Trophoblast cell (in vitro differentiated cells and primary cell): ENCODE data around the gene CLBA1.

Source experiments
- DNase-seq, 2 donors: peaks; one replicate each; pipeline ENCODE4 v3.0.0-alpha.2; 2016
- H2AFZ ChIP-seq: 2 replicates; pipeline ENCODE4 v1.6.1; 2013; ENCODE audit warnings: low read length, moderate library complexity, mild to moderate bottlenecking; ENCODE audit not compliant: insufficient read depth, poor library complexity
- H2AK5ac ChIP-seq: 2 replicates; pipeline ENCODE4 v1.6.1; 2013; ENCODE audit warnings: mild to moderate bottlenecking, low read length
- H2BK120ac ChIP-seq: 2 replicates; pipeline ENCODE4 v1.6.1; 2013; ENCODE audit warnings: low read length, mild to moderate bottlenecking, moderate library complexity; ENCODE audit not compliant: insufficient read depth, poor library complexity
- H2BK12ac ChIP-seq: 2 replicates; pipeline ENCODE4 v1.6.1; 2013; ENCODE audit warnings: mild to moderate bottlenecking, low read length, moderate library complexity
- H2BK5ac ChIP-seq: 2 replicates; pipeline ENCODE4 v1.6.1; 2013; ENCODE audit warnings: low read length, low read depth, moderate library complexity, mild to moderate bottlenecking; ENCODE audit not compliant: poor library complexity
- H3K14ac ChIP-seq: 2 replicates; pipeline ENCODE4 v1.6.1; 2013; ENCODE audit warnings: mild to moderate bottlenecking, low read length
- H3K18ac ChIP-seq: 2 replicates; pipeline ENCODE4 v1.6.1; 2013; ENCODE audit warnings: mild to moderate bottlenecking, low read length
- H3K23ac ChIP-seq: 2 replicates; pipeline ENCODE4 v1.6.1; 2013; ENCODE audit warnings: low read length
- H3K27ac ChIP-seq: 2 replicates; pipeline ENCODE4 v1.5.1; 2013; ENCODE audit warnings: low read depth, mild to moderate bottlenecking, inconsistent platforms, low read length, moderate library complexity
- H3K27me3 ChIP-seq: 2 replicates; pipeline ENCODE4 v1.6.1; 2013; ENCODE audit warnings: inconsistent platforms, mild to moderate bottlenecking, low read length, moderate library complexity; ENCODE audit not compliant: insufficient read depth
- H3K36me3 ChIP-seq, 2 experiments: 1 replicate in 1 of 2; 2 replicates in 1 of 2; pipeline ENCODE4 v1.6.1; 2013; ENCODE audit warnings: low read length in 2 of 2, mild to moderate bottlenecking in 2 of 2, moderate library complexity in 1 of 2; ENCODE audit not compliant: insufficient read depth in 2 of 2, control insufficient read depth in 1 of 2
- H3K4ac ChIP-seq: 2 replicates; pipeline ENCODE4 v1.6.1; 2013; ENCODE audit warnings: low read depth, mild to moderate bottlenecking, low read length, moderate library complexity
- H3K4me1 ChIP-seq, 2 experiments: 1 replicate in 1 of 2; 2 replicates in 1 of 2; pipeline ENCODE4 v1.6.1; 2013; ENCODE audit warnings: low read length in 2 of 2, mild to moderate bottlenecking in 2 of 2, moderate library complexity in 1 of 2; ENCODE audit not compliant: insufficient read depth in 2 of 2, control insufficient read depth in 1 of 2
- H3K4me2 ChIP-seq: 2 replicates; pipeline ENCODE4 v1.6.1; 2013; ENCODE audit warnings: inconsistent platforms, mild to moderate bottlenecking, low read length, moderate library complexity
- H3K4me3 ChIP-seq: 2 replicates; pipeline ENCODE4 v1.5.1; 2013; ENCODE audit warnings: mild to moderate bottlenecking, low read depth, low read length, inconsistent platforms
- H3K79me1 ChIP-seq: one replicate; pipeline ENCODE4 v1.6.1; 2013; ENCODE audit warnings: low read length
- H3K79me2 ChIP-seq: 2 replicates; pipeline ENCODE4 v1.6.1; 2013; ENCODE audit warnings: low read length, mild to moderate bottlenecking; ENCODE audit not compliant: control insufficient read depth, insufficient read depth, poor library complexity
- H3K9ac ChIP-seq: 2 replicates; pipeline ENCODE4 v1.6.1; 2013; ENCODE audit warnings: mild to moderate bottlenecking, low read length
- H3K9me3 ChIP-seq: 2 replicates; pipeline ENCODE4 v1.6.1; 2013; ENCODE audit warnings: low read depth, mild to moderate bottlenecking, control low read depth, inconsistent platforms, low read length; ENCODE audit not compliant: insufficient read depth
- H4K12ac ChIP-seq: 2 replicates; pipeline ENCODE4 v1.6.1; 2013; ENCODE audit warnings: low read depth, mild to moderate bottlenecking, low read length, moderate library complexity
- H4K8ac ChIP-seq: 2 replicates; pipeline ENCODE4 v1.6.1; 2013; ENCODE audit warnings: low read depth, mild to moderate bottlenecking, low read length, moderate library complexity
- H4K91ac ChIP-seq: one replicate; pipeline ENCODE4 v1.6.1; 2013; ENCODE audit warnings: low read depth, mild to moderate bottlenecking, low read length, moderate library complexity
- WGBS: extraction: QIAGEN DNeasy Blood & Tissue Kit; methylation state at CpG from one replicate; pipeline ENCODE4 v1.1.7; 2013; ENCODE audit warnings: missing lambda C conversion rate; ENCODE audit not compliant: insufficient read length, insufficient coverage; ENCODE audit errors: extremely low coverage; 5-methylcytosine and 5-hydroxymethylcytosine counted together

CLBA1 gene

DNA sequence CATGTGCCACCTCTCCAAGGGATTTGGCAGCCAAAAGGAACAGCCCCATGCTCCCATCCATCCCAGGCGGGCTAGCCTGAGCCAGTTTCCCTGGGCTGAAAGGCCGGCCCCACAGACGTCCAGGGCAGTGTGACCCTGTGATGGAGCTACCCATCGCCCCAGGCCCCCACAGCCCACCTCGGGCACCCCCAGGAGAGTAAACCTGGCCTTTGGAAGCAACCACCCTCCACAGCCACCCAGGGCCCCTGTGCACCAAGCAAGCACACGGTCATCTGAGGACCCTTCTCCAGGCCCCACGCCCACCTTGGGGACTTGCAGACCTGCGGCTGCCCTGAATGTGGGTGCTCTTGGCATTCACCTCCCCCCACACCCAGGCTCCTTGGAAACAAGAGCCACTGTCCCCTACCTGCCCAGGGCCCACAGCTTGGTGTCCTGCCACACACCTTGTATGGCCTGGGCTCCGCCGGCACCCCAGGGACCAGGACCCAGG is 15.8 kb upstream of the CLBA1 start:
- Histone ChIP-seq H3K27me3 (no peaks in the 10 kb centered on the region), H3K23ac (no peak overlapping the region), H2BK5ac (no peak overlapping the region), H2AFZ (no peak overlapping the region), H3K4ac (no peak overlapping the region), H3K27ac (no peak overlapping the region), H2AK5ac (peak overlapping the region; percentile 25), H3K14ac (no peak overlapping the region), H3K4me3 (no peak overlapping the region), H2BK12ac (no peak overlapping the region), H4K12ac (no peak overlapping the region), H3K4me2 (no peak overlapping the region), H4K91ac (peak overlapping the region; percentile 63), H3K4me1 (peaks cover 23 to 45% of the 10 kb centered on the region in 2 experiments), H3K18ac (no peak overlapping the region), H3K9me3 (peaks cover 2% of the 10 kb centered on the region), H3K79me1 (no peaks in the 10 kb centered on the region), H3K79me2 (no peaks in the 10 kb centered on the region), H3K36me3 (no peaks in the 10 kb centered on the region), H2BK120ac (no peak overlapping the region), H4K8ac (no peak overlapping the region), H3K9ac (no peak overlapping the region)
- no CpG with 5 or more reads among the region's 10 CpGs for WGBS
- DNase-seq, result no peak

DNA sequence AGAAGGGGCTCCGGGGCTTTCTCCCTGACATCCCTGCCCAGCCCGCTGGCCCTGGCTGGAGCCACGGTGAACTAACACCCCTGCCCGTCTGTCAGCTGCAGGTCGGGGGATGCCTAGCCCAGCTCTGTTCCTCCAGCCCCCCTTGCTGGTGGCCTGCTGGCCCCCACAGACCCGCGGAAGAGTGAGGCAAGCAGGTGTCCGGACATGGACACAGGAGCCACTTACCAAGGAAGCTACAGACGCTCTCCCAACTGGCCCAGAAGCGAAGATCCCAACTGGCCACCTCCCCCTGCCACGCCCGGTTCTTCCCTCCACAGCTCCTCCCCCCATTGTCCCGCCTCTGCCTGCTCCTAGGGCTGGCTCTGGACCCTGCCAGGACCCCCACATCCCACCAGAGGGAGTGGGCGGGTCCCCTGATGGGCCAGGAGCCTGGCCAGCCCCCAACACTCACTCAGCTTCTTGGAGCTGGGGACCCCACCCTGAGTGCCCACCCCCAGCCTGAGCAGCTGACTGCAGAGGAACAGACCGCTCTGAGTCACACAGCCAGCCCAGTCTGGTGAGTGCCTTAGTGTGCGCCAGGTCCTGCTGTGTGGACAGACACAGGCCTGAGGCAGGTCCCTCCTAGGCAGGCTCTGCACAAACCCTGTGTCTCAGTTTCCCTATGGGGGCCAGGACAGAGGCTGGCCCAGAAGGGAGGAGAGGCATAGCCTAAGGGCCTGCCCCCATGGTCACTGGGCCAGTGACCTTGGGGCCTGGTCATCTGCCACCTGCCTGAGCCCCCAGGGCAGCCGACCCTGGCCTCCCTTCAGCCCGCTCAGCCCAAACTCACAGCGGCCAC is 15.1 kb upstream of the CLBA1 start:
- Histone ChIP-seq H2BK5ac (no peak overlapping the region), H2AFZ (no peak overlapping the region), H3K9ac (no peak overlapping the region), H4K8ac (no peak overlapping the region), H3K27ac (no peak overlapping the region), H3K23ac (no peak overlapping the region), H3K9me3 (peaks cover 2% of the 10 kb centered on the region), H3K4me2 (no peak overlapping the region), H3K4ac (no peak overlapping the region), H3K14ac (no peak overlapping the region), H3K79me2 (no peaks in the 10 kb centered on the region), H3K36me3 (no peaks in the 10 kb centered on the region), H3K79me1 (no peaks in the 10 kb centered on the region), H4K12ac (no peak overlapping the region), H3K4me3 (no peak overlapping the region), H2BK120ac (no peak overlapping the region), H3K4me1 (peaks cover 23 to 45% of the 10 kb centered on the region in 2 experiments), H2BK12ac (peak overlapping the region; percentile 12), H2AK5ac (peak overlapping the region; percentile 8), H4K91ac (peak overlapping the region; percentile 63), H3K27me3 (no peaks in the 10 kb centered on the region), H3K18ac (no peak overlapping the region)
- DNase-seq, result peak; percentile 61 to 67
- WGBS, result no CpG with 5 or more reads among the region's 19 CpGs

DNA sequence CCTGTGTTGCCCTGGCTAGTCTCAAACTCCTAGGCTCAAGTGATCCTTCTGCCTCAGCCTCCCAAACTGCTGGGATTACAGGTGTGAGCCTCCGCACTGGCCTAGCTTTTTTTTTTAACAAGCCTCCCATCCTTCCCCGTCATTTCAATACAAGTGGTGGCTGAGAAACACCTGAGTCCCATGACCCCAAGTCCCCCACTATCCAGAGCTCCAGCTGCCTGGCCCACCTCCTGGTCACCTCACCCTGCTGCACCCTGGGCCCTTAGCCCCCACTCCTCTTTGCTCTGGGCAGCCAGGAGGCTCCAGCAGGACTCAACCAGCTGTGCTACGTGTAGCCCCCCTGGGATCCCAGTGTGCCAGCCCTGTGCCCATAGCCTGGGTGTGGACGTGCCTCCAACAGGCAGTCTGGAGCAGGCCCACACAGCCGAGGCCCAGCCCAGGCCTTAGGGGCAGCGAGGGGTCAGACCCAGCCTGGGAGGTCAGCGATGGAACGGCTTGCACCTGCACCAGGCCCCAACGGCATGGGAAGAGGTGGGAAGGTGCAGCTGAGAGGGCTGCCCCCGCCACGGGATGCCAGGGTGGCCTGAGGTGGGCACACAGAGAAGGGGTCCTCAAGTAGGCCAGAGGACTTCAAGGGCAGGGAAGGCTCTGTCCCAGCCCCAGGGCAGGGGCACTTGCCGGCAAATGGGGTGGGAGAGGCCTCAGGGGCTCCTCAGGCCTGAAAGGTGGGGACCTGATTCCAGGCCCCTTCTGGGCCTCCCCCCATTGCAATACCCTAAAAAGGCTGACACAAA is 13.9 kb upstream of the CLBA1 start:
- Histone ChIP-seq H4K91ac (peak overlapping the region; percentile 4), H2BK12ac (peak overlapping the region; percentile 2), H3K4me1 (peaks cover 23 to 48% of the 10 kb centered on the region in 2 experiments), H3K4ac (no peak overlapping the region), H2AK5ac (peak overlapping the region; percentile 13), H3K23ac (no peak overlapping the region), H3K18ac (no peak overlapping the region), H3K36me3 (no peaks in the 10 kb centered on the region), H3K4me3 (no peak overlapping the region), H3K27ac (no peak overlapping the region), H2AFZ (no peak overlapping the region), H4K8ac (no peak overlapping the region), H3K79me2 (no peaks in the 10 kb centered on the region), H3K9ac (no peak overlapping the region), H3K27me3 (no peaks in the 10 kb centered on the region), H4K12ac (no peak overlapping the region), H3K9me3 (peaks cover under 1% of the 10 kb centered on the region), H2BK120ac (no peak overlapping the region), H3K79me1 (no peaks in the 10 kb centered on the region), H2BK5ac (no peak overlapping the region), H3K4me2 (no peak overlapping the region), H3K14ac (no peak overlapping the region)
- no CpG with 5 or more reads among the region's 12 CpGs for WGBS
- DNase-seq, result no peak

DNA sequence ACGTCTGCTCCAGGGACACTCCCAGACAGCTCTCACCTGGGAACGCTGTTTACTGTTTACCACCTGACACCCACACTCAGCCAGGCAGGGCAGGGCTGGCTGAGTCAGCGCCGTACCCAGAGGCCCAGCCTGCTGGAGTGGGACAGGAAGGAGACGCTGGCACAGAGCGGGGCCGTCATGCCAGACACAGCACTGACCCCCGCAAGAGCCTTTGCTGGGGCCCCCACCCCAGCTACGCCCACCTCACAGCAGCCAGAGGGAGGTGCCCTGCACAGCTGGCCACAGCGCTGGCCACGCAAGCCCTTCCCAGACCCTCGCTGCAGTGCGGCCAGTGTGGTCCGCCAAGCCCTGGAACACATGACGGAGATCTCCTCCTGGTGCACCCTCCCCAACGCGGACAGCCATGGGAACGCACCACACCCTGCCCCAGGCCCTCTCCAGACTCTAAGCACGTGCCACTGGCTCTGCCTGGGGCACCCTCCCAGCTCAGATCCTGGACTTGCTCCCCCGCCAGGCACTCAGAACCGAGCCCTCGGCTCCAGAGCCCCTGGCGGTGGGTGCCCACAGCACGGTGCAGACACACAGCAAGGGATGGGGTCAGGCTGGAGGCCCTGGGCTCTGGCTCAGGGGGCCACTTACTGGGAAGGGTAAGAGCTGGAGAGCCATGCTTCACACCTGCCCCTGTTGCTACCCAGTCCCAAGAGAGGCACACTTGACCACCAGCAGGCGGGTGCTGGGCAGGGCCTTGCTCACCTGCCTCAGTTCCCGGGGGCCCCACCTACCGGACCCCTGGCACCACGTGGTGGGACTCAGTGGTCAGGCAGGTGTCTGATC is 13.1 kb upstream of the CLBA1 start:
- H4K91ac ChIP-seq, result peak overlapping the region; percentile 21
- peaks cover 25 to 46% of the 10 kb centered on the region in 2 experiments for H3K4me1 ChIP-seq
- H3K36me3 ChIP-seq, result no peaks in the 10 kb centered on the region
- peaks cover 6% of the 10 kb centered on the region for H3K9me3 ChIP-seq
- no peak overlapping the region for H2AFZ ChIP-seq
- no peak overlapping the region for H3K4ac ChIP-seq
- DNase-seq, result peak; percentile 89 to 92
- no peak overlapping the region for H4K12ac ChIP-seq
- H4K8ac ChIP-seq, result no peak overlapping the region
- H3K27me3 ChIP-seq, result peaks cover 5% of the 10 kb centered on the region
- no peak overlapping the region for H2BK12ac ChIP-seq
- H2AK5ac ChIP-seq, result no peak overlapping the region
- no peak overlapping the region for H3K27ac ChIP-seq
- peak overlapping the region; percentile 6 for H2BK120ac ChIP-seq
- no peak overlapping the region for H3K4me2 ChIP-seq
- H3K18ac ChIP-seq, result no peak overlapping the region
- WGBS, result no CpG with 5 or more reads among the region's 28 CpGs
- H3K79me2 ChIP-seq, result no peaks in the 10 kb centered on the region
- H3K9ac ChIP-seq, result no peak overlapping the region
- no peak overlapping the region for H3K14ac ChIP-seq
- H2BK5ac ChIP-seq, result no peak overlapping the region
- H3K79me1 ChIP-seq, result no peaks in the 10 kb centered on the region
- H3K4me3 ChIP-seq, result no peak overlapping the region
- no peak overlapping the region for H3K23ac ChIP-seq
